ENCODE measurements around the gene SLC38A11. TPM values are rescaled to one million over a fixed set of nuclear protein-coding genes. Genes with fewer than 3 reads are reported as not detected.

SLC38A11 gene, protein sequence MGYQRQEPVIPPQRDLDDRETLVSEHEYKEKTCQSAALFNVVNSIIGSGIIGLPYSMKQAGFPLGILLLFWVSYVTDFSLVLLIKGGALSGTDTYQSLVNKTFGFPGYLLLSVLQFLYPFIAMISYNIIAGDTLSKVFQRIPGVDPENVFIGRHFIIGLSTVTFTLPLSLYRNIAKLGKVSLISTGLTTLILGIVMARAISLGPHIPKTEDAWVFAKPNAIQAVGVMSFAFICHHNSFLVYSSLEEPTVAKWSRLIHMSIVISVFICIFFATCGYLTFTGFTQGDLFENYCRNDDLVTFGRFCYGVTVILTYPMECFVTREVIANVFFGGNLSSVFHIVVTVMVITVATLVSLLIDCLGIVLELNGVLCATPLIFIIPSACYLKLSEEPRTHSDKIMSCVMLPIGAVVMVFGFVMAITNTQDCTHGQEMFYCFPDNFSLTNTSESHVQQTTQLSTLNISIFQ
- total RNA-seq (2021; ENCODE audit: unreplicated experiment) (not detected), Bru-seq, nascent RNA (not detected), BruChase-seq, experiment 1, labeled RNA remaining after a 6-hour chase (not detected), BruChase-seq, experiment 2, labeled RNA remaining after a 2-hour chase (not detected)
- polyA plus RNA-seq (2012) = not detected in 2 replicates
- long read RNA-seq = 0 reads

- Histone ChIP-seq H3K27me3 (ENCODE audit: insufficient read depth, low read length) (no peaks in the 10 kb centered on the region), H3K9me2 (ENCODE audit: insufficient read depth) (no peaks in the 10 kb centered on the region), H3K27ac (ENCODE audit: low read depth, low read length) (no peak within 1 kb of the TSS), H3K4me1 (ENCODE audit: control insufficient read depth in 1 of 2, insufficient read depth in 2 of 2, low read length in 2 of 2) (no peaks in the 10 kb centered on the region), H3K9ac (ENCODE audit: low read length) (no peak within 1 kb of the TSS), H4K20me1 (ENCODE audit: insufficient read depth) (no peaks in the 10 kb centered on the region), H3K4me2 (ENCODE audit: low read length) (no peak within 1 kb of the TSS), H3K4me3 (replicated peaks in 1 of 2; ENCODE audit: low read depth in 1 of 2, low read length in 2 of 2) (no peak within 1 kb of the TSS), H2AFZ (ENCODE audit: low read depth, low read length, poor library complexity, severe bottlenecking) (no peak within 1 kb of the TSS), H3K79me2 (ENCODE audit: insufficient read depth, low read length) (no peaks in the 10 kb centered on the region), H3K9me3 (ENCODE audit: control insufficient read depth in 1 of 2, insufficient read depth in 1 of 2, low read depth in 1 of 2, low read length in 2 of 2) (no peaks in the 10 kb centered on the region), H3K36me3 (ENCODE audit: control insufficient read depth in 1 of 2, insufficient read depth in 2 of 2, low read length in 2 of 2) (no peaks in the 10 kb centered on the region)
- BruUV-seq (replicated peaks) = no TSS peak
- ChIA-PET CTCF (no interaction called here), RAD21 (ENCODE audit: low non-redundant PET in 1 of 2, low total read pairs in 2 of 2, uncharacterized antibody in 2 of 2, unreplicated experiment in 2 of 2) (no interaction called here), POLR2A (no interaction called here)
- TF ChIP-seq EZH2phosphoT487 (IDR thresholded peaks at IDR 0.05; ENCODE audit: borderline replicate concordance) (no peak), SRF (IDR thresholded peaks at IDR 0.05; ENCODE audit: low read depth) (no peak), TCF7L2 (IDR thresholded peaks at IDR 0.05; ENCODE audit: borderline replicate concordance, extremely low read depth, insufficient read depth, insufficient read length) (no peak), POLR2A (IDR thresholded peaks at IDR 0.05; ENCODE audit: borderline replicate concordance, extremely low read depth, insufficient read depth, insufficient read length) (no peak), EZH2 (IDR thresholded peaks at IDR 0.05) (no peak), MAX (IDR thresholded peaks at IDR 0.05) (no peak), JUND (IDR thresholded peaks at IDR 0.05) (no peak), ZNF274 (IDR thresholded peaks at IDR 0.05; ENCODE audit: low read depth, low read length) (no peak)
- TF ChIP-seq, protein P1, sequence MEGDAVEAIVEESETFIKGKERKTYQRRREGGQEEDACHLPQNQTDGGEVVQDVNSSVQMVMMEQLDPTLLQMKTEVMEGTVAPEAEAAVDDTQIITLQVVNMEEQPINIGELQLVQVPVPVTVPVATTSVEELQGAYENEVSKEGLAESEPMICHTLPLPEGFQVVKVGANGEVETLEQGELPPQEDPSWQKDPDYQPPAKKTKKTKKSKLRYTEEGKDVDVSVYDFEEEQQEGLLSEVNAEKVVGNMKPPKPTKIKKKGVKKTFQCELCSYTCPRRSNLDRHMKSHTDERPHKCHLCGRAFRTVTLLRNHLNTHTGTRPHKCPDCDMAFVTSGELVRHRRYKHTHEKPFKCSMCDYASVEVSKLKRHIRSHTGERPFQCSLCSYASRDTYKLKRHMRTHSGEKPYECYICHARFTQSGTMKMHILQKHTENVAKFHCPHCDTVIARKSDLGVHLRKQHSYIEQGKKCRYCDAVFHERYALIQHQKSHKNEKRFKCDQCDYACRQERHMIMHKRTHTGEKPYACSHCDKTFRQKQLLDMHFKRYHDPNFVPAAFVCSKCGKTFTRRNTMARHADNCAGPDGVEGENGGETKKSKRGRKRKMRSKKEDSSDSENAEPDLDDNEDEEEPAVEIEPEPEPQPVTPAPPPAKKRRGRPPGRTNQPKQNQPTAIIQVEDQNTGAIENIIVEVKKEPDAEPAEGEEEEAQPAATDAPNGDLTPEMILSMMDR (IDR thresholded peaks at IDR 0.05 in 2 of 3, conservative IDR thresholded peaks at IDR 0.05 in 1 of 3; ENCODE audit: borderline replicate concordance in 1 of 3, insufficient read depth in 1 of 3, low read depth in 2 of 3, low read length in 2 of 3) = no peak
- intact Hi-C loops (cut with micrococcal nuclease) = no loop called here
- ATAC-seq (no peak), DNase-seq (ENCODE audit: low read depth, low spot score) (no peak)
These were observed at the start of gene SLC38A11 for GRCh38 chr2:164954954-164955701. TSS of gene SLC38A11 (minus strand) at chr2:164955525. CDS start at chr2:164955247, 278 bp downstream.

Measured in HCT116 (cell line).